Stimulated activated effector memory CD8-positive, alpha-beta T cell treated with anti-CD3 and anti-CD28 coated beads, Interleukin-12 subunit alpha, Interleukin-12 subunit beta, amount 100 ng/mL, for 72 hours (primary cell): ENCODE measurements around the gene PPM1B.
"Not testable (repeated sequence)": the region's sequence is repeated elsewhere in the genome, so short reads cannot be mapped to it uniquely, and the experiment has no call there.

Source experiments
- ATAC-seq: fragments of 150-1000 bp; cut with Tn5 transposase; 2 replicates; pipeline ENCODE4 v1.10.0; 2021
- DNase-seq, 2 donors: peaks; one replicate each; pipeline ENCODE4 v3.0.0; 2021 to 2022; ENCODE audit warnings: low spot score in 2 of 2
- H3K27ac Mint-ChIP-seq: one replicate; pipeline ENCODE4 v1.8.0; 2022; ENCODE audit warnings: mild to moderate bottlenecking, mixed read lengths
- H3K36me3 Mint-ChIP-seq: one replicate; pipeline ENCODE4 v1.8.0; 2022; ENCODE audit warnings: mild to moderate bottlenecking, mixed read lengths
- H3K4me1 Mint-ChIP-seq: one replicate; pipeline ENCODE4 v1.8.0; 2022; ENCODE audit warnings: mixed read lengths
- H3K4me3 Mint-ChIP-seq: one replicate; pipeline ENCODE4 v1.8.0; 2022; ENCODE audit warnings: mild to moderate bottlenecking, mixed read lengths
- H3K9me3 Mint-ChIP-seq: one replicate; pipeline ENCODE4 v1.8.0; 2022; ENCODE audit warnings: mixed read lengths

The PPM1B gene

DNA sequence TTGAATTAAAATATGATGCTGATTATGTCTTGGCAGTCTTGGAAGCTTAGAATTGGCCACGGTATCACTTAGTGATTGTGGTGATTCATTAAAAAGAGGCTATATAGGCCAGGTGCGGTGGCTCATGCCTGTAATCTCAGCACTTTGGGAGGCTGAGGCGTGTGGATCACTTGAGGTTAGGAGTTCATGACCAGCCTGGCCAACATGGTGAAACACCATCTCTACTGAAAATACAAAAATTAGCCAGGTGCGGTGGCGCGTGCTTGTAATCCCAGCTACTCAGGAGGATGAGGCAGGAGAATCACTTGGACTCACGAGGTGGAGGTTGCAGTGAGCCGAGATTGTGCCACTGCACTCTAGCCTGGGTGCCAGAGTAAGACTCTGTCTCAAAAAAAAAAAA lies 2.8 kb downstream of the PPM1B start:
- H3K9me3 Mint-ChIP-seq, result not testable (repeated sequence)
- peak overlapping the region; percentile 99 for H3K27ac Mint-ChIP-seq

DNA sequence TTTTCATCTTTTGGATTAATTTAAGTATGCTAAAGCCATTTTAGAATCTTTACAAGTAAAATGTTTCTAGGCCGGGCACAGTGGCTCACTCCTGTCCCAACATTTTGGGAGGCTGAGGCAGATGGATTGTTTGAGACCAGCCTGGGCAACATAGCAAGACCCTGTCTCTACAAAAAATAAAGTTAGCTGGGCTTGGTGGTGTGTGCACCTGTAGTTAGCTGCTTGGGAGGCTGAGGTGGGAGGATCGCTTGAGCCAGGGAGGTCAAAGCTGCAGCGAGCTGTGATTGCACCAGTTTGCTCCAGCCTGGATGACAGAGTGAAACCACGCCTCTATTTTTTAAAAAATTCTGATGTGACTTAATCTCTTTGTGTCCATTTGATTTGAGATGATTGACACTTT lies 3.9 kb downstream of the PPM1B start:
- no peaks in the 10 kb centered on the region for H3K9me3 Mint-ChIP-seq
- no peak overlapping the region for H3K4me3 Mint-ChIP-seq
- H3K36me3 Mint-ChIP-seq, result peaks cover 44% of the 10 kb centered on the region
- no peak for ATAC-seq
- H3K27ac Mint-ChIP-seq, result no peak overlapping the region
- no peak for DNase-seq
- peaks cover 56% of the 10 kb centered on the region for H3K4me1 Mint-ChIP-seq

More for the DNA sequence above, 2.8 kb downstream of the PPM1B start:
- not testable (repeated sequence) for ATAC-seq, DNase-seq
- Mint-ChIP-seq H3K4me3 (peak overlapping the region; percentile 79), H3K36me3 (peaks cover 43% of the 10 kb centered on the region), H3K4me1 (peaks cover 55% of the 10 kb centered on the region)

DNA sequence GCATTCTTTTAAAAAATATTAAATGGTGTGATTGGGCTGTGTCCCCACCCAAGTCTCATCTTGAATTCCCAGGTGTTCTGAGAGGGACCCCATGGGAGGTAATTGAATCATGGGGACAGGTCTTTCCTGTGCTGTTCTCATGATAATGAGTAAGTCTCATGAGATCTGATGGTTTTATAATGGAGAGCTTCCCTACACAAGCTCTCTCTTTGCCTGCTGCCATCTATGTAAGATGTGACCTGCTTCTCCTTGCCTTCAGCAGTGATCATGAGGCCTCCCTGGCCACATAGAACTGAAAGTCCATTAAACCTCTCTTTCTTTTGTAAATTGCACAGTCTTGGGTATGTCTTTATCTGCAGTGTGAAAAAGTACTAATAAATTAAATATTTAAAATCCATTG lies 10.3 kb downstream of the PPM1B start:
- H3K4me1 Mint-ChIP-seq, result peaks cover 58% of the 10 kb centered on the region
- H3K27ac Mint-ChIP-seq, result no peak overlapping the region
- no peak for ATAC-seq
- H3K4me3 Mint-ChIP-seq, result no peak overlapping the region
- no peaks in the 10 kb centered on the region for H3K9me3 Mint-ChIP-seq
- DNase-seq, result no peak
- H3K36me3 Mint-ChIP-seq, result peaks cover 35% of the 10 kb centered on the region

GRCh38 chr2:44181648-44182047 lies 13.0 kb downstream of the PPM1B start:
- Mint-ChIP-seq H3K4me1 (peaks cover 54% of the 10 kb centered on the region), H3K9me3 (no peaks in the 10 kb centered on the region), H3K4me3 (no peak overlapping the region), H3K36me3 (peaks cover 21% of the 10 kb centered on the region), H3K27ac (no peak overlapping the region)
- ATAC-seq (no peak), DNase-seq (no peak)

DNA sequence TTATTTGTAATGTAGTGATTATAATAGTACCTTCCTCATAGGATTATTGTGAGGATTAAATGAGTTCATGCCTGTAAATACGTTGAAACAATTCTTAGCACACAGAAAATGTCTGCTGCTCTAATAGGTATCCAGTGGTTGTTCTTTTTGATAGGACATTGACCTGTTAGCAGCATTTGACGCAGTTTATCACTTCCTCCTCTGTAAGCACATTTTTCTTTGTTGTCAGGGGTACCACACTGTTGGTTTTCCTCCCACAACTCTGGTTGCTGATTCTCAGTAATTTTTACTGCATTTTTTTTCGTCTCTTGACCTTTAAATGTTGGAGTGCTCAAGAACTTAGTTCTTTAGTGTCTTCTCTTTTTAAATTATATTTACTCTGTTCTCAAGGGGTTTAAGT lies 15.4 kb downstream of the PPM1B start:
- Mint-ChIP-seq H3K4me3 (peak overlapping the region; percentile 55), H3K27ac (peak overlapping the region; percentile 93), H3K9me3 (no peaks in the 10 kb centered on the region), H3K36me3 (peaks cover 12% of the 10 kb centered on the region), H3K4me1 (peaks cover 75% of the 10 kb centered on the region)
- DNase-seq (no peak), ATAC-seq (peak; percentile 92)

DNA sequence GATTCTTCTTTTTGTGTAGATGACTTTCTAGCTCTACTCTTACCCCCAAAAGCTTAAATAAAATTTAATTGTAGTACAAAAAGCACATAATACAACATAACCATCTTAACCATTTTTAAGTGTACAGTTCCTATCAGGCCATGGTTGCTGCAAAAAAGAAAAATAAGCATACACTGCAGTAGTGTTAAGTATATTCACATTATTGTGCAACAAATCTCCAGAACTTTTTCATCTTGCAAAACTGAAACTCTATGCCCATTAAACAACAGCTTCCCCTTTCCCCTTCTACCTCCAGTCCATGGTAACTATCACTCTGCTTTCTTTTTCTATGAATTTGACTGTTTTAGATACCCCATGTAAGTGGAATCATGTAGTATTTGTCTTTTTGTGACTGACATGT lies 18.1 kb downstream of the PPM1B start:
- Mint-ChIP-seq H3K27ac (no peak overlapping the region), H3K36me3 (peaks cover 10% of the 10 kb centered on the region), H3K4me3 (no peak overlapping the region), H3K4me1 (peaks cover 72% of the 10 kb centered on the region), H3K9me3 (no peaks in the 10 kb centered on the region)
- DNase-seq (no peak), ATAC-seq (no peak)

DNA sequence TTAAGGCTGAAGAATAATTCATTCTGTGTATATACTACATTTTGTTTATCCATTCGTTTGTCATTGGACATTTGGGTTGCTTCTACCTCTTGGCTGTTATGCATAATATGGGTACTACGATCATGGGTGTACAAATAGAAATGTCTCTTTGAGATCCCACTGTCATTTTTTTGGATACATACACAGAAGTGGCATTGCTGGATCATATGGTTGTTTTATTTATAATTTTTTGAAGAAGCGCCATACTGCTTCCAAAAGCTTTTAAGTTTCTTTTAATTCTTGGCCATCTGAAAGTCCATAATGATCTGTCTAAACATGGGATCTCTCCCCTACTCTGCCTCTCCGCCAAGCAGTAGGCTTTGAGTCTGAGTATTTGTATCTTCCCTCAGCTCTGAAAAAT lies 18.6 kb downstream of the PPM1B start:
- ATAC-seq, result no peak
- H3K4me3 Mint-ChIP-seq, result no peak overlapping the region
- H3K36me3 Mint-ChIP-seq, result peaks cover 12% of the 10 kb centered on the region
- H3K27ac Mint-ChIP-seq, result no peak overlapping the region
- no peak for DNase-seq
- no peaks in the 10 kb centered on the region for H3K9me3 Mint-ChIP-seq
- H3K4me1 Mint-ChIP-seq, result peaks cover 75% of the 10 kb centered on the region

DNA sequence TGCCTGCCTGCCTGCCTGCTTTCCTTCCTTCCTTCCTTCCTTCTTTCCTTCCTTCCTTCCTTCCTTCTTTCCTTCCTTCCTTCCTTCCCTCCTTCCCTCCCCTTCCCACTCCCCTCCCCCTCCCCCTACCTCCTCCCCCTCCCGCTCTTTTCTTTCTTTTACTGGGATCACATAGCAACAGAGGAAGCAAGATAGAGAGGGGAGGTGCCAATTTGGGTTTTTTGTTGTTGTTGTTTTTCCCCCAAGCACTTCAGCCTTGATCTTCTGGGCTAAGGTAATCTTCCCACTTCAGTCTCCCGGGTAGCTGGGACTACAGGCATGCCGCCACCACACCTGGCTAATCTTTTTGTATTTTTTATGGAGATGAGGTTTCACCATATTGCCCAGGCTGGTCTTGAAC lies 20.0 kb downstream of the PPM1B start:
- DNase-seq, result no peak
- H3K36me3 Mint-ChIP-seq, result peaks cover 23% of the 10 kb centered on the region
- H3K9me3 Mint-ChIP-seq, result no peaks in the 10 kb centered on the region
- peak overlapping the region; percentile 79 for H3K27ac Mint-ChIP-seq
- H3K4me1 Mint-ChIP-seq, result peaks cover 73% of the 10 kb centered on the region
- no peak for ATAC-seq
- H3K4me3 Mint-ChIP-seq, result no peak overlapping the region

DNA sequence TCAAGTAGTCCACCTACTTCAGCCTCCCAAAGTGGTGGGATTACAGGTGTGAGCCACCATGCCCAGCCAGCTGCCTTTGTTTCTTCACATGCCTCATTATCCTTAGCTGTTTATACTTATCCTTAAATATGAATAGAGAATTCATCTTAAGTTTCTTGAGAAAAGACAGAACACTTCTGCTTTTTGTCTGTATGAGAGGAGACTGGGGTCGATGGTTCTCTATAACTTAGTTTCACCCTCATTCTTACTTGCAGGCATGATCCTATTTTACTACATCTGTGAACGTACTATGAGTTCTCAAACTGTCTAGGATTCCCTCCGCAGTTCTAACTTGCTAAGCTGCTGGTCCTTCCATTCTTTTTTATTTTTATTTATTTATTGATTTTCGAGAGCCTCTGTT lies 20.4 kb downstream of the PPM1B start:
- ATAC-seq (no peak), DNase-seq (no peak)
- Mint-ChIP-seq H3K27ac (peak overlapping the region; percentile 79), H3K4me1 (peaks cover 73% of the 10 kb centered on the region), H3K4me3 (no peak overlapping the region), H3K9me3 (no peaks in the 10 kb centered on the region), H3K36me3 (peaks cover 27% of the 10 kb centered on the region)

DNA sequence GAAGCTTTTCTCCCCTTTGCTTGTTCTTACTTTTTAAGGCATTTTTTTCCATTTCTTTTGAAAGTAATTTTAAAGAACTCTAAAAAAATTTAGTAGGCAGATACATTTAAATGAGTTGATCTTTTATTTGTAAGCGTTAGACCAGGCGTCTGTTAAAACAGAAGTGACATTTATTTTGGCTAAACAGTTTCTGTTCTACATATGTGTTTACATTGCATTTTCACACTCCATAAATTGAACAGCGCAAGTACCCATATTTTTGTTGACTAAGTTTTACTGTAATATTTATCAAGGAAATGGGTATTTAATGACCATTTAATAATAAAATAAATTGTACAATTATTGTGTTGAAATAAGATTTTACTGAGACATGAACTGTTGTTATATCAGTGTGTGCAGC lies 21.9 kb downstream of the PPM1B start:
- Mint-ChIP-seq H3K4me3 (no peak overlapping the region), H3K4me1 (peaks cover 70% of the 10 kb centered on the region), H3K9me3 (no peaks in the 10 kb centered on the region), H3K36me3 (peaks cover 29% of the 10 kb centered on the region), H3K27ac (no peak overlapping the region)
- no peak for DNase-seq
- no peak for ATAC-seq

- Mint-ChIP-seq H3K27ac (peak overlapping the region; percentile 26), H3K9me3 (no peaks in the 10 kb centered on the region), H3K4me3 (peak overlapping the region; percentile 18), H3K4me1 (peaks cover 62% of the 10 kb centered on the region), H3K36me3 (peaks cover 29% of the 10 kb centered on the region)
- DNase-seq (no peak), ATAC-seq (peak; percentile 84)
These were observed 23.1 kb downstream of the PPM1B start for GRCh38 chr2:44191739-44192138.

GRCh38 chr2:44192646-44193045 lies 24.0 kb downstream of the PPM1B start:
- Mint-ChIP-seq H3K4me3 (no peak overlapping the region), H3K4me1 (peaks cover 56% of the 10 kb centered on the region), H3K27ac (no peak overlapping the region), H3K9me3 (no peaks in the 10 kb centered on the region), H3K36me3 (peaks cover 29% of the 10 kb centered on the region)
- no peak for ATAC-seq
- DNase-seq, result no peak

GRCh38 chr2:44195714-44196113 lies 27.0 kb downstream of the PPM1B start:
- Mint-ChIP-seq H3K36me3 (peaks cover 39% of the 10 kb centered on the region), H3K4me3 (no peak overlapping the region), H3K9me3 (no peaks in the 10 kb centered on the region), H3K27ac (no peak overlapping the region), H3K4me1 (peaks cover 41% of the 10 kb centered on the region)
- DNase-seq (no peak), ATAC-seq (no peak)

GRCh38 chr2:44197816-44198215 lies 29.1 kb downstream of the PPM1B start:
- ATAC-seq, result no peak
- Mint-ChIP-seq H3K4me1 (peaks cover 37% of the 10 kb centered on the region), H3K36me3 (peaks cover 46% of the 10 kb centered on the region), H3K4me3 (no peak overlapping the region), H3K27ac (no peak overlapping the region), H3K9me3 (no peaks in the 10 kb centered on the region)
- DNase-seq, result no peak

- H3K4me3 Mint-ChIP-seq, result no peak overlapping the region
These were observed 31.3 kb downstream of the PPM1B start for GRCh38 chr2:44200011-44200410.

DNA sequence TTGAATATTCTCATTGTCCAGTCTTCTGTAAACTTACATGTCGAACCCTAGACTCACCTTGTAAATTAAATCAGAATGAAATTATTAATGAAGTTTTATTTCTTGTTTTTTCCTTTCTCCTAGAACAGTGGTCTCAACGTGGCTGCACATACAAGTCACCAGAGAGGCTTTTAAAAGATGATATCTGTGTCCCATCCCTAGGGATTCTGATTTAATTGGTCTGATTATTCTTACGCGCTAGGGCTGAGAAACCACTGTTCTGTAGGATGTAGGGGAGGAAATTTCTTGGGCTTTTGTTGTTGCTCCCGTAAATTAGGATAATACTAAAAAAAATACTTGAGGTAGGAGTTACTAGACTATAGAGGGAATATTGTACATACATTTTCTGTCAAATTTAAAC lies 32.1 kb downstream of the PPM1B start:
- no peak overlapping the region for H3K4me3 Mint-ChIP-seq
- peaks cover 3% of the 10 kb centered on the region for H3K9me3 Mint-ChIP-seq
- no peak for ATAC-seq
- no peak for DNase-seq
- peaks cover 29% of the 10 kb centered on the region for H3K4me1 Mint-ChIP-seq
- peaks cover 59% of the 10 kb centered on the region for H3K36me3 Mint-ChIP-seq
- H3K27ac Mint-ChIP-seq, result no peak overlapping the region

More at GRCh38 chr2:44200011-44200410, 31.3 kb downstream of the PPM1B start:
- Mint-ChIP-seq H3K27ac (no peak overlapping the region), H3K4me1 (peaks cover 29% of the 10 kb centered on the region), H3K36me3 (peaks cover 54% of the 10 kb centered on the region), H3K9me3 (peaks cover 3% of the 10 kb centered on the region)
- ATAC-seq (peak; percentile 54), DNase-seq (no peak)

DNA sequence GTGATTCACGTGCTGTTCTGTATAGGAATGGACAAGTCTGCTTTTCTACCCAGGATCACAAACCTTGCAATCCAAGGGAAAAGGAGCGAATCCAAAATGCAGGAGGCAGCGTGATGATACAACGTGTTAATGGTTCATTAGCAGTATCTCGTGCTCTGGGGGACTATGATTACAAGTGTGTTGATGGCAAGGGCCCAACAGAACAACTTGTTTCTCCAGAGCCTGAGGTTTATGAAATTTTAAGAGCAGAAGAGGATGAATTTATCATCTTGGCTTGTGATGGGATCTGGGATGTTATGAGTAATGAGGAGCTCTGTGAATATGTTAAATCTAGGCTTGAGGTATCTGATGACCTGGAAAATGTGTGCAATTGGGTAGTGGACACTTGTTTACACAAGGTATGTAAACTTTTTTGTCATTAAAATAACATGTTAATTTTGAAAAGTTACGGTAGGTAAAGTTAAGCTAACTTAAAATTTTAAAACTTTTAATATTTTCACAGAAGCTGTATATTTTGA lies 33.0 kb downstream of the PPM1B start:
- no peak for ATAC-seq
- H3K4me3 Mint-ChIP-seq, result no peak overlapping the region
- DNase-seq, result no peak
- no peak overlapping the region for H3K27ac Mint-ChIP-seq
- H3K4me1 Mint-ChIP-seq, result peaks cover 28% of the 10 kb centered on the region
- H3K36me3 Mint-ChIP-seq, result peaks cover 65% of the 10 kb centered on the region
- H3K9me3 Mint-ChIP-seq, result peaks cover 3% of the 10 kb centered on the region
